ENCODE measurements around the gene GJB2.

The GJB2 gene

DNA sequence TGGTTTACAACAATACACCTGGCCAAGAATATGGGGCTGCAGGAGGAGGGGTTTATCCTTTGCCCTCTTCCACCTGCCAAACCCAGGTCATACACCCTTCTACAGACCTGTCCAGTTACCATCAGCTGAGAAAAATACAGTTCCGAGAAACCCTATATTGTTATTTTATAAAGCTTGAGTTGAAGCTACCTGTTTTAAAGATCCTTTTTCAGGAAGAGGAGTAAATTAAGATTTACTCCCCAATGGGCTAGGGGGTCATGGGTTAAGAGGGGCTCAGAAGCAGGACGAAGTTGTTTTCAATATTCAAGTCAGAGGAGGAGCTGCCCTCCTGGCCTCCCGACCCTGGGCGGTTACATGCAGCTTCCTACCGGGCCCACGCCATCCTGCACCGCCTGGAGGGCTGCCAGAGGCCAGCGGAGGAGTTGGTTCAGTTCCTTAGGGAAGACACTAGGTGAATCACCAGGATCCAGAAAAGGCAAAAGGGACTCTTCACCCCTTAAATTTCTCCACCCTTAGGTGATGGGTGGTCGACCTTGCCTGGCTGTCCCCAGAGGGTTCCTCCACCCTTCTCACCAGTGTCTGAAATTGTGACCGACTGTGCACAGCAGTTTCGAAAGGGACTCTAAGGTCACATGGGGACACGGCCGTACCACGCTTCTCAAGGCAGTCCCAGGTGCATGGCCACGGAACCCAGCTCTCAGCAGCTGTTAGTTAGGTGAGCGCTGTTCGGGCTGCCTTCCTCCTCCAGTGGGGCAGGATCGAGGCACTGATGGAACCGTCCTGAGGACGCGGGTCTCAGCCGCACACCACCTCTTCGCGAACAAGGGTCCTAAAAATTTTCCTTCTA is 1.2 kb downstream of the GJB2 start:
- no peak for DNase-seq

GRCh38 chr13:20190481-20191310 is 2.0 kb downstream of the GJB2 start:
- DNase-seq, result no peak

DNA sequence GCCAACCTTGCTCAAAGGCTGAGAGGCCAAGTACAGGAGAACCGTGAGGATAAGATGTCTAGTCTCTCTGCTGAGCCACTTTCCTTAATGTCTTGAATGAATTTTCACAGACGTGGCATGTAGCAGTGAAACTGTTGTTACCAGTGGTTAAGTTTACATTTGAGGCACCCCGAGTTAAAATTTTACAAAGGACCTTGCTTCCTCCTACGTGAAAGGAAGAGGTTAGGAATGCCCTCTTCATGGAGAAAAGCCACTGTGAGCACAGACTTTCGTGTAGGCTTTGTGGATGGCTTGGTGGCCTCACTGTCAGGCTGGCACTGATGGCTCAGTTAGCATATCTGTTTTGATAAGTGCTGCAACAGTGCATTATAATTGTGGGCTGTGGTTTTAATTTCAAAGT is 2.7 kb downstream of the GJB2 start:
- DNase-seq, result no peak

DNA sequence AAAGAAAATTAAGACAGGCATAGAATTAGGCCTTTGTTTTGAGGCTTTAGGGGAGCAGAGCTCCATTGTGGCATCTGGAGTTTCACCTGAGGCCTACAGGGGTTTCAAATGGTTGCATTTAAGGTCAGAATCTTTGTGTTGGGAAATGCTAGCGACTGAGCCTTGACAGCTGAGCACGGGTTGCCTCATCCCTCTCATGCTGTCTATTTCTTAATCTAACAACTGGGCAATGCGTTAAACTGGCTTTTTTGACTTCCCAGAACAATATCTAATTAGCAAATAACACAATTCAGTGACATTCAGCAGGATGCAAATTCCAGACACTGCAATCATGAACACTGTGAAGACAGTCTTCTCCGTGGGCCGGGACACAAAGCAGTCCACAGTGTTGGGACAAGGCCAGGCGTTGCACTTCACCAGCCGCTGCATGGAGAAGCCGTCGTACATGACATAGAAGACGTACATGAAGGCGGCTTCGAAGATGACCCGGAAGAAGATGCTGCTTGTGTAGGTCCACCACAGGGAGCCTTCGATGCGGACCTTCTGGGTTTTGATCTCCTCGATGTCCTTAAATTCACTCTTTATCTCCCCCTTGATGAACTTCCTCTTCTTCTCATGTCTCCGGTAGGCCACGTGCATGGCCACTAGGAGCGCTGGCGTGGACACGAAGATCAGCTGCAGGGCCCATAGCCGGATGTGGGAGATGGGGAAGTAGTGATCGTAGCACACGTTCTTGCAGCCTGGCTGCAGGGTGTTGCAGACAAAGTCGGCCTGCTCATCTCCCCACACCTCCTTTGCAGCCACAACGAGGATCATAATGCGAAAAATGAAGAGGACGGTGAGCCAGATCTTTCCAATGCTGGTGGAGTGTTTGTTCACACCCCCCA is 3.8 kb downstream of the GJB2 start:
- no peak for DNase-seq

DNA sequence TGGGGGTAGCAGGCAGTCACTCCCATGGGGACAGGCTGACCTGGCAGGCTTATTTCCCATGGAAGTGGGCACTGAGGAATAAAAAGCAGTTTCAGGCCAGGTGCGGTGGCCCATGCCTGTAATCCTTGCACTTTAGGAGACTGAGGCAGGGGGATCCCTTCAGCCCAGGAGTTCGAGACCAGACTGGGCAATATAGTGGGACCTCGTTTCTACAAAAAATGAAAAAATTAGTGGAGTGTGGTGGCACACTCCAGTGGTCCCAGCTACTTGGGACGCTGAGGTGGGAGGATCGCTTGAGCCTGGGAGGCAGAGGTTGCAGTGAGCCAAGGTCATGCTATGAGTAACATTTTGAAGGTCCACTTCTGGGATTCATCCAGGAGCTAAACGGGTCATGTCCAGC is 6.0 kb downstream of the GJB2 start:
- DNase-seq, result no peak

- DNase-seq, result peak; percentile 50
Measured at GRCh38 chr13:20185366-20186056, 7.2 kb downstream of the GJB2 start.

DNA sequence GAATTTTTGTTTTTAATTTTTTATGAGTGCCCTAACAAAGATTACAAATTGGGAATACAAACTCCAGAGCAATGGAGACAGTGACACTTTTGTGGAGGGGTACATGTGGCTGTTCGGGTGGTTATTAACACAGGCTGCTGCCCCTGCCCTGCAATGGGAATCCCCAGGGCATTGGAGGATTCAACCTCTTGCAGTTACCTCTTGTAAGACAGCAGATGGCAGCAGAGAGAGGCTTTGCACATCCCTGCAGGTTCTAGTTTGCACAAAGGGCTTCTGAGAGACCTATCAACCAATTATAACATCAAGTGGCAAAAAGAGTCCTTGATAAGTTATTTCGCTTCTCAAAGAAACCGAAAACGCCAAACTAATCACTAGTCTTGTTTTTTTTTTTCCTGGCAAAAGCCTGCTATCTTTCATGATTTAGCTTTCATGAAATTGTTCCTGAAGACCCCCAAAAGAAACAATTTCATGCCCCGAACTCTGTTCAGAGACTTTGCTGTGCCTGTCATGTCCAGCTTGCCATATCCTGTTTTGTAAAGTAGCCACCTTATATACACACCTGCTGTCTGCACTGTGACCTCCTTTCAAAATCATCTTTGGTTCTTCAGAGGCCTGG is 10.4 kb downstream of the GJB2 start:
- peak; percentile 44 for DNase-seq

DNA sequence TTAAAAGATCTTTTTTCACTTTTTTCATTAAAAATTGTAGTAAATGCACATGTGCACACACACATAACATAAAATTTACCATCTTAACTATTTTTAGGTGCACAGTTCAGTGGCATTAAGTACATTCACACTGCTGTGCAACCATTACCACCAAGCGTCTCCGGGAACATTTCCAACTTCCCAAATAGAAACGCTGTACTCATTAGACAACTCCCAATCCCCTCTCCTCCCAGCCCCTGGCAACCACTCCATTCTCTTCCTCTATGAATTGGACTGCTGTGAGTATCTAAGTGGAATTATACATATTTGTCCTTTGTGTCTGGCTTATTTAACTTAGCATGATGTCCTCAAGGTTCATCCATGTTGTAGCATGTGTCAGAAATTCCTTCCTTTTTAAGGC is 11.6 kb downstream of the GJB2 start:
- DNase-seq, result no peak

GRCh38 chr13:20178156-20178555 is 14.6 kb downstream of the GJB2 start:
- DNase-seq, result no peak

GRCh38 chr13:20177049-20177831 is 15.5 kb downstream of the GJB2 start:
- no peak for DNase-seq

DNA sequence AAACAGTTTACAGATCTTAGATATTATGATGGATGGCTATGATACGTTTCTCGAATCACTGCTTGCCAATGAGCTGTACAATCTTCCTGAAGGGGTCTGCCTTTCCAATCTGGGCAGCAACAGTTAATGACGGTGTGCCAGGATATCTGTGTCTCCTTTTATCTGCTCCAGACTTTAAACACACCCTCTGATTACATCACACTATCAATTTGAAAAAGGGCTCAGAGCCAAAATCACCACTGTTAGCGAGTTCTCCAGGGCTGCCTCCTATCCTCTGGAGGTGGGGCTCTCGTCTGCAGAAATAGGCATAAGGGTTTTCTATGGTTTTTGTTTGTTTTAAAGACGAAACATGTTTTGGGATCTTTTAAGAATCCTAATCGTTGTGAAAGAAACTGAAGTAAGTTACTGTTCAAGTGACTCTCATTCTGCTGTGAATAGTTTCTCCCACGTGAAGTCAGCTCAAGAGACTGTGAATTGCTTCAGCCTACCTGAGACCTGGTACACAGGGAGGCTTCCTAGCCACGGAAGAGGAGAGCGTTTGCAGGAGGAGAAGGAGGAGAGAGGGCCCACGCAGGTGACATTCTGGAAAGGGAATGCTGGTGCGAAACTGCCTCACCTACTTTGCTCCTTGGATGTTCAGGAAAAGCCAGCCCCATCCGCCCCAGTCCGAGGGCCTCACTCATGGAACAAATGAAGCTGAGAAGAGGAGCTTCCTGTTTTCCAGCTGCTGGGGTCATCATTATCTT is 16.7 kb downstream of the GJB2 start:
- no peak for DNase-seq

GRCh38 chr13:20175406-20175794 is 17.3 kb downstream of the GJB2 start:
- DNase-seq, result no peak

DNA sequence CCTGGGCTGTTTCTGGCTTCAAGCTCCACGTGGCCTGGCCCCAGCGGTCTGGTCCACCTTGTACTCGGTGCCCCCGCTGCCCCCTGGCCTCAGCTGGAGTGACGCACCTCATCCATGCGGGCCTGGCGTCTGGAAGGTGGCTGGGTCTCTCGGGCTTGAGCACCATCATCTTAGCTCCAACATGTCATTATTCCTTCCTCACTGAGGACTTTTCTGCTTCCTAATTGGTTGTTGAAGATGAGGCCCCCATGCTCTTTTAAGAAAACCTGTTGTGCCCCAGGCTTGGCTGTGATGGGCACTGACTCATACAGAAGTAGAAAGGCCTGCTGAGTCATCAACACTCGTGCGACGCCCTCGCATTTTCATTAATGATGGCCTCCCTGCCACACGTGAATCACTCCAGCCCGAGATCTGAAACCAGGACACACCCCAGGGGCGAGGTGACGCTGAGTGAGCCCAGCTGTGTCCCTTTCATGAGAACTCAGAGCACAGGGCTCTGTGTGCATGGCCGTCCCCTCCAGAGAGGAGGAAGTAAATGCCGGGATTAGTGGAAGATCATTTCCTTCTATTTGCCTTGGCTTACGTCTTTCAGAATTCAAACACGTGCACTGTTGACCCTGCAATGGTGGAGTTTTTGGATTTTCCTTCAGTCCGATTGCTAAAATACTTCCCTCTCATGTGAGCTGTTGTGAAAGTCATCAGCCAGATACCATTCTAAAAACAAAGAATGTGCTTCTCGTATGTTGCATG is 17.9 kb downstream of the GJB2 start:
- no peak for DNase-seq

GRCh38 chr13:20173116-20173746 is 19.5 kb downstream of the GJB2 start:
- no peak for DNase-seq

DNA sequence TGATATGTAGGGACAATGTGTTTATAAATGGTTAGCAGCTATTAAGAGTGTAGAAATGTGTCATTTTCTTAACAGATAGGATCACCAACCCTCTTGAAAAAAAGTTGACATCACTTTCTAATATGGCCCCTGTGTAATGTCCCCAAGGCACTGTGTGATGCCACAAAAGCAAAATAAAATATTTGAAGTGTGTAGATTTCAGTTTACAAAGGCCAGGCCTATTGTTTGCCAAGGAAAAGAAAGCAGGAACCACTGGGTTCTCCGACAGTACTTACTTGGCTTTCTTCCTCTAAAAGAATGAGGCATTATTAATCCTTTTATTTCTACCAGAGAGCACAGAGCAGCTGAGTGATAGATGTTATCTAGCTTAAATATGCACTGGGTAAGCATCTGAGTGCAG is 21.4 kb downstream of the GJB2 start:
- no peak for DNase-seq

DNA sequence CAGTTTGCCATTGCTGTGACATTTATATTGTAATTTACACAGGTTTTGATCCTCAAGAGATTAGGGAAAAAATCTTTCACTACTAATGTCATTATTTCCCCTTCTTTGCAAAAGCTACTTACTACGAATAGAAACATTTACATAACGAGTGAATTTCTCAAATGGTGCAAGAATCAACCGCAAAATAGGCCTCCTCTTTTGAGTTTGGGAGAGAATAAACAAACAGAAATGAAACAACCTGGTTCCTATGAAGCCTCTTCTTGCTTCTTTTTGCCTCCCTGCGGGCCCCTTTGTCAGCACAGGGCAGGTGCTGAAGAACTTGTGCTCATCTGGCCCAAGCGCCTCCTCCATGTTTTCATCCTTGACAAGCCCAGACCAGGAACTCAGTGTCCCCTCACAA is 21.8 kb downstream of the GJB2 start:
- no peak for DNase-seq

GRCh38 chr13:20168396-20168795 is 24.3 kb downstream of the GJB2 start:
- no peak for DNase-seq

GRCh38 chr13:20165417-20166257 is 27.1 kb downstream of the GJB2 start:
- DNase-seq, result no peak

All from NCI-H2171 treated with DMSO at 0.1 percent for 48 hours (cell line).